GM21526 (cell line): Measurements from ENCODE around the gene ANGEL2.
"Not testable (repeated sequence)": the region's sequence is repeated elsewhere in the genome, so short reads cannot be mapped to it uniquely, and the experiment has no call there.

ENCODE experiments used
- ATAC-seq: cut with Tn5 transposase; IDR thresholded peaks from one replicate; pipeline ENCODE4 v1.9.1; 2021; ENCODE audit warnings: moderate library complexity; ENCODE audit not compliant: unreplicated experiment, low FRiP score

The ANGEL2 gene

GRCh38 chr1:213020016-213020415 lies 4.3 kb upstream of the ANGEL2 start:
- ATAC-seq, result no peak

DNA sequence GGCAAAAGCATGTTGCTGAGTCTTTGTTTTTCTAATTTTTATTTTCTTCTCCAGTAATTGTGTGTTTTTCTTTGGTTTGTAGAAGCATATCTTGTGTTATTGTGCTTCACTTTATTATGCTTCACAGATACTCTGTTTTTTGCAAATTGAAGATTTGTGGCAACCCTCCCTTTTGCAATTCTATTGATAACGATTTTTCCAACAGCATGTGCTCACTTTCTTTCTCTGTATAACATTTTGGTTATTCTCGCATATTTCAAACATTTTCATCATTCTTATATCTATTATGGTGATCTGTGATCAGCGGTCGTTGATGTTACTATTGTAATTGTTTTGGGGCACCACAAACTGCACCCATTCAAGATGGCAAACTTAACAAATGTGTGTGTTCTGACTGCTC lies 3.8 kb upstream of the ANGEL2 start:
- ATAC-seq, result no peak

DNA sequence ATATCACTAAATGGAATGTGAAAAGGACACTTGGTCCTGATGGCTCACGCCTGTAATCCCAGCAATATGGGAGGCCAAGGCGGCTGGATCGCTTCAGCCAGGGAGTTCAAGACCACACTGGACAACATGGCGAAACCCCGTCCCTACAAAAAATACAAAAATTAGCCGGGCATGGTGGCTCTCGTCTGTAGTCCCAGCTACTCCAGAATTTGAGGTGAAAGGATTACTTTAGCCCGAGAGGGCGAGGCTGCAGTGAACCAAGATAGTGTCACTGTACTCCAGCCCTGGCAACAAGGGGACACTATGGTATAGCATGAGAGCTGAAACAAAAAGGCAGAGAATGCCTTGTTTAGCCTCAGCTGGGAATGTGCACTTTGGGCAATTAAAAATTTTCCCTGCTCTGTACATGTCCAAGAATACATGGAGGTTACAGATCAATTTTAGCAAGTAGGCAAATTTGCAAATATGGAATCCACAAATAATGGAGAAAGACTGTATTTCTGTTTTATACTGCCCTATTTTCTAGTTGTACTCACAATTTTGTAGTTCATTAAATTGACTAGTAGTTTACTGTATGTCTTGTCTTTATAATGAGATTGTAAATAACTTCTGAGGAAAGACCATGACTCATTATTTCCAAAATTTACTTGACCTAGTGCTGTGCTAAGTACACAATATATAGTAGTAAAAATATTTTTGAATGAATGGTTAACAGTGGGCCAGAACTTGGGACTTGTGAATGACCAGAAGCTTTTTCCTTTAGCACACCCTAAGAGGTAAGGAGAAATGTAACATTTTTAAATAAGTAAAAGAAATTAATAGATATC lies 2.0 kb upstream of the ANGEL2 start:
- ATAC-seq, result no peak

DNA sequence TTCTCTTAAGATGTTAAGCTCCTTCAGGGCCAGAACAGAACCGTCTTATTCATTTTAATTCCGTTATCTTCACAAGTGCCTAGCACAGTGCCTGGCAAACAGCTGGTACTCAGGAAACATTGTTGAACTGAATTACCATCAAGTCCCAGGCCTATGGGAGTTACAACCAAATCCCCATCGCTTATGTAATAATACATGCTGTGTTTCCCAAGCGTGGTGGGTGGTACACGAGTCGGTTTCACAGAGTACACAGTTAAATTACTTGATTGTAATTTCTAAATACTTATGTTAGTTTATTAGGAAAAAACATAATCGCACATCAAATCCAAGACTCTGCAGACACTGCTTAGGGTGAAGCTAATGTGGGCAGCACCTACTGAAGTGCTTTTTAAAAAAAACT lies 1.0 kb downstream of the ANGEL2 start:
- no peak for ATAC-seq

DNA sequence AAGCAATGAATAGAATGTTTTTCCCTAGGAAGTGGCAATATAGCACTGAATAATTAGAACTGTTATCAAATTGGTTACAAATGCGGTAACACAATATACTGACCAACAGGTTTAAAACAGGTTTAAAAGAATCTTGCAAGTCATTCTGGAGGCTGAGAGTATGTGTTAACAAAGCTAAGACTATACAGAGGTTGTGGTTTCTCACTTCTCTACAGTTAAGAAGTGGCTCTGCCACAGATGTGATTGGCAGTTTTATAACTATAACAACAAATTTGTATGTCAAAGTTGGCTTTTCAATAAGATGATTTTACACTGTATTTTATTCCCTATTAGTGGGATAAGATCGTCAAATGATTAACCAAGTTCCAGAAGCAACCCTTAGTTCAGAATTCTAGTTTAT lies 7.1 kb downstream of the ANGEL2 start:
- ATAC-seq, result peak; percentile 67

DNA sequence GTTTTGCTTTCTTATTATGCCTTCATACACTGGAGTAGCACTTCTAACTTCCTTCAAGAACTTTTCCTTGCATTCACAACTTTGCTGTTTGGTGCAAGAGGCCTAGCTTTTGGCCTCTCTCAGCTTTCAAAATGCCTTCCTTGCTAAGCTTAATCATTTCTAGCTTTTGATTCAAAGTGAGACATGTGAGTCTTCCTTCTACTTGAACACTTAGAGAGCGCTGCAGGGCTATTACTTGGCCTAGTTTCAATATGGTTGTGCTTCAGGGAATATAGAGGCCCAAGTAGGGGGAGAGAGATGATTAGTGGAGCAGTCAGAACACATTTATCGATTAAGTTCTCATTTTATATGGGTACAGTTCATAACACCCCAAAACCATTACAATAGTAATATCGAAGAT lies 12.4 kb downstream of the ANGEL2 start:
- no peak for ATAC-seq

- ATAC-seq, result no peak
These were observed 20.7 kb downstream of the ANGEL2 start for GRCh38 chr1:212994926-212995325.

GRCh38 chr1:212993960-212994359 lies 21.7 kb downstream of the ANGEL2 start:
- not testable (repeated sequence) for ATAC-seq

- no peak for ATAC-seq
These were observed 25.4 kb downstream of the ANGEL2 start for GRCh38 chr1:212990276-212990675.

DNA sequence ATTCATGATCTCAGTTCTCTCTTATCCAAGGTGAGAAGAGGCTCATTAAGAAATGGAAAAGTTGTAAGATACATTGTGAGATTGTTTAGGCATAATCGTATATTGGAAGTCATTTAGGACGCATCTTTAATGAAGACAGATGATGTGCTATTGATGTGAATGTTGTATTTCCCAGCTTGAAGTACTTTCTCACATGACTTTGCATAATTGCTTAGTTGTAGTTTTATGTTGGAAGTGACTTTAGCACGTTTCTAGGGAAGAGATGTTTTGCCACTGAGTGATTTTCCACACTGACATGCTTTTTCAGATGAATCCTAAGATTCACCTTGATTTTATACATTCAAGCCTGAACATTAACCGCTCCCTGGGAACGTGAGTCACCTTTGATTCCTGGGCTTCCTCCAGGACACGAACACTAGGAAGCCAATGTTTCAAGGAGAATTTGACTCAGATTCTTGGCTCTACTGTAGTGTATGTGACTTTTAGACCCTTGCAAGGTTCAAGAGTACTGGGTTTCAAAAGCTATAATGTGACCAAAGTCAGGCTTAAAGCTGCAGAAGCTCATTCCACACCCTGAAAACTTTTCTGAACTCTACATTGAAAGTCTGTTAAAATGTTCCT lies 27.9 kb downstream of the ANGEL2 start:
- no peak for ATAC-seq

DNA sequence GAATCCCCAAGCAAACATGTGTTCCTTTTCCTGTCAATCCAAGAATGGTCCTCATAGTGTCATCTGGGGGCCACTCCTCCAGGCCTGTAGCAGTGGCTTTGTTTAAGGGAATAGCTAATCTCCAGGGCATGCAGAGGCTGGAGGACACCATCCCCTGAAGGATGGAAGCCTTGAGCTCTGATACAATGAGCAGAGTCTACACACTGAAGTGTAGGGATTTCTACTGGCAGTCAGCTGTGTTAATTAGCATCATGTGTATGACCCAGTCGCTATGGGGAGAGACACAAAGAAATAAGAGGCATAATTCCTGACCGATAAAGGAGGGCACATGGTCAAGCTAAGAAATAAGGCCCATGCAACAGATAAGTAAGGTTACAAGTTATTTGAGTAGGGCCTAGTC lies 29.1 kb downstream of the ANGEL2 start:
- ATAC-seq, result no peak

GRCh38 chr1:212984522-212985291 lies 31.0 kb downstream of the ANGEL2 start:
- ATAC-seq, result no peak

- no peak for ATAC-seq
These were observed 32.2 kb downstream of the ANGEL2 start for GRCh38 chr1:212983482-212983881.

DNA sequence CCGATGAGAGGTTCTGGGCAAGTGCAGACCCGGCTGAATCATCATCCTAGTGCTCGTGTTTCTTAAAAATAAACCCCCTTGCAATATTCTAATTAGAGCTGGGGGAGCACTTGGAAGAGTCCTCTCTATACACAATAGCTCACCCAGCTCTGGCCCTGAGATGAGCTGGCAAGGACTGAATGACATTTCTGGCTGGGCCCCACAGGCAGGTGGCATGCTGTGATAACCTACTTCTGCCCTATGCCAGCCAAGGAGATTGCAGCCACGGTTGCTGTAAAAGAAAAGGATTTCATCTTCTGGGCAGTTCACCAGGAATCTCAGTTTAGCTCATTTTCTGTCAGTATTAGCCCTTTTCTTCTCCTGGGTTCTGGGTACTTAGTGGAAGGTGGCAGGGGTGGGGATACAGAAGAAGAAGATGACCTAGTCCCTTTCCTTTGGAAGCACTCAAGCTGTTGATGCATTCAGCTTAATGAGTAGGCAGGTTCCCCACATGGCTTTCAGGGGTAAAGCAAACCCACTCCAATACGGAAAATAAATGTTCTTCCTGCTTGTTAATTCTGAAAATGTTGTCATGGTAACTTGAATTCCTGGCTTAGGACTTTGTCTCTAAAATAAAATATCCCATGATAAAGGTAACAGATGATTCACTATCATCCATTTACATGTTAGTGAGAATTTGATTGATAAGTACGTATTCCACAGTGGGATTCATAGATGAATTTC lies 33.1 kb downstream of the ANGEL2 start:
- no peak for ATAC-seq

DNA sequence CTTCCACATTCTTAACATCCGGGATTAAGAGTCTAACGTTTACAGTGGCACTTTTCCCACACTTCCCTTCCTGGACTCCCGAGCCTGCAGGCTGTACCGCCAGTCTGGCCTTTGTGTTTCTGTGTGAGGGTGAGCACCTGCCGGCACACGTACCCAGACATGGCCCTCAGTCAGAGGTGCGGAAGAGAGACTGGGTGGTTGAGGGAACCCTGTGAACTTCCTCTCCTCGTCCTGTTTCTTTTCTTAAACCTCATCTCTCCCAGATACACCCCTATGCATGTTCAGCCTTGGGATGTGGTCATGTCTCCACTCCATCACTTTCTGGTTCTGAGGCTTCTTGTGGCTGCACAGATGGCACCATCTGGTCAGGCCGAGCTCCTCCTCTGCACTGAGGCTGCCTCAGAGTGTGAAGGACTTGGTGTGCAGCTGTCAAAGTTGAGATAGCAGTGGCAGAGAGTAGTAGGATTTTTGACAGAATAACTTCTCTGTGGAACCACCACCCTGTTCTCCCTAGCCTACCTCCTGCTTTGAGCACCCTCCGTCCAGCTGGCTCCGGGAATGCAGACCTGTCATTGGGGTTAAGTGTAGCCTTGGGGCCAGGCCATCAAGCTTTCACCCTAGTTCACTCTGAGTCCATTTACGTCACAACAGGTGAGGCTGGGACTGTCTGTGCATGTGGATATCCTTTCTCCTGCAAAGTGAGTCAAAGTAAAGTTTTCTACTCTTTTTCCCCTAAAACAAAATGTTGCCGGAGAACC lies 33.9 kb downstream of the ANGEL2 start:
- peak; percentile 36 for ATAC-seq

- no peak for ATAC-seq
These were observed 34.6 kb downstream of the ANGEL2 start for GRCh38 chr1:212981025-212981495.

GRCh38 chr1:212980123-212980785 lies 35.4 kb downstream of the ANGEL2 start:
- no peak for ATAC-seq

DNA sequence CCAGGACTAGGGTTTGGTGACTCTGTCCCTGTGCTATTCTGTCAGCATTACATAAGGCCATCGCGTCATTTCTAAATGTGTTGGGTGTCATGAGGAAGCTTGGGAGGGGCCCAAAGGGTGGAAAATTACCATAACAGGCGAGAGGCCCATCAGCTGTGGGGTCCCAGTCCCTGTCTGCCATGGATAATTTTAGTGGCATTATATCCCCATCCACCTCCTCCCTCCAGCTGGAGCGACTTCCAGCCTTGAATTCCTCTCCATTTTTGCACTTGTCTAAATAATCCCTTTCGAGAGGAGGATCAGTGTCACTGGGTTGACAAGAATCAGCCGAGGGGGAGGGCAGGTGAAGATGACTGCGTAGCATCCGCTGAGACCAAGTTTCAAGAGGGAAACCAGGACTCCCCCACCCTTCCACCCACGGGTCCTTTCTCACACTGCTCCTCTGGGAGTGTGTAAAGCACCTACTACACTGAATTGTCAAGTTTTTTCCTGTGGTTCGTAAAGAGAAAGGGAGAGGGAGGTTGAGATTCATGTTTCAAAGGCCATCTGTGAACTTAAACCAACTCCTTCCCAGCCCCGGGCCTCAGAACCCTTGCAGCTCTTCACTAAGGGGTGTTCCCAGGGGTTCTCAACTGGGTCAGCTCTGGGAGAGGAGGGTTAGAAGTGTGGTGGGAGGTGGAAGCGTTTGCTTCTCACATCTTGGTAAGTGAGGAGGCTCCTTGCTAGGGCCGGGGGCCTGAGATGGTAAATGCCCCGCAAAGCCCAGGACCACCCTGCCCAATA lies 36.1 kb downstream of the ANGEL2 start:
- peak; percentile 76 for ATAC-seq
